Measurements from ENCODE around the gene PSMB7.

DNA sequence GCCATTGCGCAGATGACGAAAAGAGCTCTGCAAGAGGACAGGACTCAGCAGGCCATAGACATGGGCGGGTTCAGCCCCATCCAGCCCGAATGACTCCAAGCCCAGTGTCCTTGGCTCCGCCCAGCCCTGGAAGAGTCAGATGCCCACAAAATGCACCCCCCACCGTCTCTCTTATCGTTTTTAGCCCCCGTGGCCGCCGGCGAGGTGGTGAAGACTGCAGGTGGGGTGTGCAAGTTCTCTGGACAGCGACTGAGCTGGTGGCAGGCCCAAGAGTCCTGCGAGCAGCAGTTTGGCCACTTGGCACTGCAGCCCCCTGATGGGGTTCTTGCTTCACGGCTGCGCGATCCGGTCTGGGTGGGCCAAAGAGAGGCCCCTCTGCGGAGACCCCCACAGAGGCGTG is 37.1 kb upstream of the PSMB7 start:
- TF ChIP-seq, protein P1, sequence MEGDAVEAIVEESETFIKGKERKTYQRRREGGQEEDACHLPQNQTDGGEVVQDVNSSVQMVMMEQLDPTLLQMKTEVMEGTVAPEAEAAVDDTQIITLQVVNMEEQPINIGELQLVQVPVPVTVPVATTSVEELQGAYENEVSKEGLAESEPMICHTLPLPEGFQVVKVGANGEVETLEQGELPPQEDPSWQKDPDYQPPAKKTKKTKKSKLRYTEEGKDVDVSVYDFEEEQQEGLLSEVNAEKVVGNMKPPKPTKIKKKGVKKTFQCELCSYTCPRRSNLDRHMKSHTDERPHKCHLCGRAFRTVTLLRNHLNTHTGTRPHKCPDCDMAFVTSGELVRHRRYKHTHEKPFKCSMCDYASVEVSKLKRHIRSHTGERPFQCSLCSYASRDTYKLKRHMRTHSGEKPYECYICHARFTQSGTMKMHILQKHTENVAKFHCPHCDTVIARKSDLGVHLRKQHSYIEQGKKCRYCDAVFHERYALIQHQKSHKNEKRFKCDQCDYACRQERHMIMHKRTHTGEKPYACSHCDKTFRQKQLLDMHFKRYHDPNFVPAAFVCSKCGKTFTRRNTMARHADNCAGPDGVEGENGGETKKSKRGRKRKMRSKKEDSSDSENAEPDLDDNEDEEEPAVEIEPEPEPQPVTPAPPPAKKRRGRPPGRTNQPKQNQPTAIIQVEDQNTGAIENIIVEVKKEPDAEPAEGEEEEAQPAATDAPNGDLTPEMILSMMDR (IDR thresholded peaks at IDR 0.05; ENCODE audit: insufficient read depth, low read length, poor library complexity, severe bottlenecking): no peak
- TF ChIP-seq EZH2phosphoT487 (conservative IDR thresholded peaks at IDR 0.05; ENCODE audit: low read length): no peak
